Kidney glomerular epithelial cell (primary cell): ENCODE measurements around the gene ADSS1.
A peak's percentile ranks its signal among the peaks of the same experiment; 100 is the strongest.

ENCODE experiments used
- DNase-seq: peaks from one replicate; lab custom pipeline; 2025; lab: John Stamatoyannopoulos, UW

ADSS1 gene

GRCh38 chr14:104700225-104700651 is 23.8 kb upstream of the ADSS1 start:
- no peak for DNase-seq

GRCh38 chr14:104700747-104701217 is 23.2 kb upstream of the ADSS1 start:
- no peak for DNase-seq

- DNase-seq = no peak
Observed at GRCh38 chr14:104701383-104702076, 22.5 kb upstream of the ADSS1 start.

- no peak for DNase-seq
Observed at GRCh38 chr14:104702106-104702505, 21.9 kb upstream of the ADSS1 start.

GRCh38 chr14:104702673-104703072 is 21.4 kb upstream of the ADSS1 start:
- no peak for DNase-seq

- DNase-seq = no peak
Observed at GRCh38 chr14:104703269-104703668, 20.8 kb upstream of the ADSS1 start.

- DNase-seq = no peak
Observed at GRCh38 chr14:104704252-104704651, 19.8 kb upstream of the ADSS1 start.

- no peak for DNase-seq
Observed at GRCh38 chr14:104705340-104706047, 18.5 kb upstream of the ADSS1 start.

- DNase-seq = no peak
Observed at GRCh38 chr14:104706733-104707607, 17.1 kb upstream of the ADSS1 start.

GRCh38 chr14:104707608-104708595 is 16.1 kb upstream of the ADSS1 start:
- no peak for DNase-seq

GRCh38 chr14:104708606-104709268 is 15.3 kb upstream of the ADSS1 start:
- DNase-seq = peak; percentile 12

- no peak for DNase-seq
Observed at GRCh38 chr14:104709387-104710039, 14.5 kb upstream of the ADSS1 start.

- DNase-seq = no peak
Observed at GRCh38 chr14:104710071-104710735, 13.8 kb upstream of the ADSS1 start.

GRCh38 chr14:104712881-104713734 is 10.9 kb upstream of the ADSS1 start:
- no peak for DNase-seq

GRCh38 chr14:104714066-104714465 is 10.0 kb upstream of the ADSS1 start:
- no peak for DNase-seq

GRCh38 chr14:104714681-104715080 is 9.3 kb upstream of the ADSS1 start:
- no peak for DNase-seq

- no peak for DNase-seq
Observed at GRCh38 chr14:104715416-104715815, 8.6 kb upstream of the ADSS1 start.

GRCh38 chr14:104715871-104716270 is 8.2 kb upstream of the ADSS1 start:
- no peak for DNase-seq

GRCh38 chr14:104717137-104717536 is 6.9 kb upstream of the ADSS1 start:
- DNase-seq = no peak
